Measurements from ENCODE around the gene CSK.

DNA sequence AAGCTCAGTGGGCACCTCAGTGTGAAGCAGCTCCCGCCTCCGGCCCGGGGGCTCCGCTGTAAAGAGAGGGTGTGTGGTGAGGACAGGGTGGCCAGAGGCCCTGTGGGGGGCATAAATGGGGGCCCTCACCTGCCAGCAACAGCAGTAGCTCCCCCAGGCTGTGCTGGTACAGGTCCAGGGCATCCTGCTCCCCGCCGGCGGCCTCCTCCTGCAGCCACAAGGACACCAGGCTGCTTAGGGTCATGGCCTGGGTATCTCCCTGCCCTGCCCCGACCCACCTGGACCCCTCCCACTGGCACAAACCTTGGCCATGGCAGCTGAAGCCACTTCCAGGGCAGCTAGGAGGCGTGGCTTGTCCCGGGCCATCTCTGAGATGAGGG lies 56.2 kb downstream of the CSK start:
- TF ChIP-seq, protein P1, sequence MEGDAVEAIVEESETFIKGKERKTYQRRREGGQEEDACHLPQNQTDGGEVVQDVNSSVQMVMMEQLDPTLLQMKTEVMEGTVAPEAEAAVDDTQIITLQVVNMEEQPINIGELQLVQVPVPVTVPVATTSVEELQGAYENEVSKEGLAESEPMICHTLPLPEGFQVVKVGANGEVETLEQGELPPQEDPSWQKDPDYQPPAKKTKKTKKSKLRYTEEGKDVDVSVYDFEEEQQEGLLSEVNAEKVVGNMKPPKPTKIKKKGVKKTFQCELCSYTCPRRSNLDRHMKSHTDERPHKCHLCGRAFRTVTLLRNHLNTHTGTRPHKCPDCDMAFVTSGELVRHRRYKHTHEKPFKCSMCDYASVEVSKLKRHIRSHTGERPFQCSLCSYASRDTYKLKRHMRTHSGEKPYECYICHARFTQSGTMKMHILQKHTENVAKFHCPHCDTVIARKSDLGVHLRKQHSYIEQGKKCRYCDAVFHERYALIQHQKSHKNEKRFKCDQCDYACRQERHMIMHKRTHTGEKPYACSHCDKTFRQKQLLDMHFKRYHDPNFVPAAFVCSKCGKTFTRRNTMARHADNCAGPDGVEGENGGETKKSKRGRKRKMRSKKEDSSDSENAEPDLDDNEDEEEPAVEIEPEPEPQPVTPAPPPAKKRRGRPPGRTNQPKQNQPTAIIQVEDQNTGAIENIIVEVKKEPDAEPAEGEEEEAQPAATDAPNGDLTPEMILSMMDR (IDR thresholded peaks at IDR 0.05) = no peak
- no peak for TF ChIP-seq POLR2A (IDR thresholded peaks at IDR 0.05)
